ENCODE results near the gene CEP152.

CEP152 gene

GRCh38 chr15:48766196-48766595 is 44.7 kb downstream of the CEP152 start:
- DNase-seq: no peak

- DNase-seq: no peak
Measured at GRCh38 chr15:48765022-48765421, 45.8 kb downstream of the CEP152 start.

GRCh38 chr15:48761393-48762158 is 49.3 kb downstream of the CEP152 start:
- DNase-seq: no peak

GRCh38 chr15:48759921-48760320 is 50.9 kb downstream of the CEP152 start:
- DNase-seq: no peak

GRCh38 chr15:48757661-48758060 is 53.2 kb downstream of the CEP152 start:
- DNase-seq: no peak

GRCh38 chr15:48754011-48754410 is 56.9 kb downstream of the CEP152 start:
- no peak for DNase-seq

GRCh38 chr15:48751595-48751994 is 59.3 kb downstream of the CEP152 start:
- DNase-seq: no peak

GRCh38 chr15:48748535-48748934 is 62.3 kb downstream of the CEP152 start:
- DNase-seq: no peak

- no peak for DNase-seq
Measured at GRCh38 chr15:48733615-48734014, 77.3 kb downstream of the CEP152 start.

- DNase-seq: no peak
Measured at GRCh38 chr15:48730506-48730905, 80.4 kb downstream of the CEP152 start.

GRCh38 chr15:48723969-48724368 is 86.9 kb downstream of the CEP152 start:
- no peak for DNase-seq

GRCh38 chr15:48722764-48723661 is 87.9 kb downstream of the CEP152 start:
- no peak for DNase-seq

GRCh38 chr15:48721061-48721810 is 89.6 kb downstream of the CEP152 start:
- DNase-seq: no peak

GRCh38 chr15:48720646-48721045 is 90.2 kb downstream of the CEP152 start:
- DNase-seq: no peak

- no peak for DNase-seq
Measured at GRCh38 chr15:48719668-48720067, 91.2 kb downstream of the CEP152 start.

GRCh38 chr15:48718646-48719045 is 92.2 kb downstream of the CEP152 start:
- no peak for DNase-seq

GRCh38 chr15:48717458-48717857 is 93.4 kb downstream of the CEP152 start:
- no peak for DNase-seq

GRCh38 chr15:48712546-48712945 is 98.3 kb downstream of the CEP152 start:
- no peak for DNase-seq

GRCh38 chr15:48710952-48711495 is 99.8 kb downstream of the CEP152 start:
- no peak for DNase-seq

- no peak for DNase-seq
Measured at GRCh38 chr15:48708641-48709040, 102.2 kb downstream of the CEP152 start.

- DNase-seq: no peak
Measured at GRCh38 chr15:48705381-48705780, 105.5 kb downstream of the CEP152 start.

GRCh38 chr15:48703544-48703943 is 107.3 kb downstream of the CEP152 start:
- DNase-seq: no peak
